Hepatocyte (in vitro differentiated cells): ENCODE data around the gene PRKAR1B. TPM values are rescaled to one million over a fixed set of nuclear protein-coding genes. Genes with fewer than 3 reads are reported as not detected.

Experiments
- DNase-seq: peaks from one replicate; pipeline ENCODE4 v3.0.0-alpha.2; 2016; ENCODE audit warnings: low spot score
- H2AFZ ChIP-seq: fragments of 200-600 bp; sonication (generic); 2 replicates; pipeline ENCODE4 v1.6.0; 2016; ENCODE audit warnings: antibody characterized with exemption, mild to moderate bottlenecking
- H3K27ac ChIP-seq: fragments of 200-600 bp; sonication (generic); 2 replicates; pipeline ENCODE4 v1.5.1; 2016; ENCODE audit warnings: mild to moderate bottlenecking
- H3K27me3 ChIP-seq: fragments of 200-600 bp; sonication (generic); 2 replicates; pipeline ENCODE4 v1.6.1; 2016
- H3K36me3 ChIP-seq: fragments of 200-600 bp; sonication (generic); replicated peaks from 2 replicates; pipeline ENCODE4 v1.5.1; 2016; ENCODE audit warnings: low read depth; ENCODE audit not compliant: insufficient read depth
- H3K4me1 ChIP-seq: fragments of 200-600 bp; sonication (generic); 2 replicates; pipeline ENCODE4 v1.5.1; 2016; ENCODE audit warnings: mild to moderate bottlenecking, moderate library complexity; ENCODE audit not compliant: insufficient read depth
- H3K4me2 ChIP-seq: fragments of 200-600 bp; sonication (generic); 2 replicates; pipeline ENCODE4 v1.6.0; 2016
- H3K4me3 ChIP-seq: fragments of 200-600 bp; sonication (generic); 2 replicates; pipeline ENCODE4 v1.5.1; 2016; ENCODE audit warnings: mild to moderate bottlenecking
- H3K79me2 ChIP-seq: fragments of 200-600 bp; sonication (generic); 2 replicates; pipeline ENCODE4 v1.6.0; 2017; ENCODE audit warnings: mild to moderate bottlenecking
- H3K9me2 ChIP-seq: fragments of 200-600 bp; sonication (generic); replicated peaks from 2 replicates; pipeline ENCODE4 v1.6.0; 2017; ENCODE audit warnings: mild to moderate bottlenecking; ENCODE audit not compliant: insufficient read depth
- H3K9me3 ChIP-seq: fragments of 200-600 bp; sonication (generic); 2 replicates; pipeline ENCODE4 v1.5.1; 2016; ENCODE audit warnings: low read depth, mild to moderate bottlenecking
- H4K20me1 ChIP-seq: fragments of 200-600 bp; sonication (generic); 2 replicates; pipeline ENCODE4 v1.6.0; 2016; ENCODE audit warnings: mild to moderate bottlenecking; ENCODE audit not compliant: insufficient read depth, poor library complexity, severe bottlenecking
- CTCF ChIP-seq: fragments of 200-600 bp; sonication (generic); IDR thresholded peaks from 2 replicates; pipeline ENCODE4 v1.5.1; 2016; ENCODE audit warnings: antibody characterized with exemption, mild to moderate bottlenecking; ENCODE audit not compliant: poor library complexity
- EZH2 ChIP-seq: fragments of 200-600 bp; sonication (generic); IDR thresholded peaks from 2 replicates; pipeline ENCODE4 v1.6.1; 2016; ENCODE audit warnings: antibody characterized with exemption, mild to moderate bottlenecking, borderline replicate concordance
- EZH2phosphoT487 ChIP-seq: fragments of 200-600 bp; sonication (generic); IDR thresholded peaks from one replicate; pipeline ENCODE4 v1.6.1; 2018; ENCODE audit warnings: antibody characterized with exemption, mild to moderate bottlenecking, low read depth, moderate library complexity; ENCODE audit not compliant: unreplicated experiment, severe bottlenecking
- WGBS: methylation state at CpG from one replicate; pipeline ENCODE4 v1.1.6; 2016; ENCODE audit warnings: low lambda C conversion rate; ENCODE audit errors: missing lambda C conversion rate; 5-methylcytosine and 5-hydroxymethylcytosine counted together
- polyA plus RNA-seq: library from polyadenylated mRNA; unstranded; fragments of >200 nt; fragmentation: Nextera tagmentation; extraction: Ambion mirVana; gene quantifications from 2 replicates; pipeline ENCODE4 v1.2.1, GENCODE V29; 2016
- total RNA-seq: library from RNA; depleted of rRNA; stranded (reverse); fragments of >200 nt; gene quantifications from 2 replicates; pipeline ENCODE4 v1.2.3, GENCODE V29; 2014

Gene PRKAR1B
- total and polyA plus RNA-seq, 2 experiments from 2014 or later, result 16.6 to 28.7 TPM

GRCh38 chr7:594212-594913 is 132.7 kb downstream of the PRKAR1B start:
- no peaks in the 10 kb centered on the region for H4K20me1 ChIP-seq
- H3K27me3 ChIP-seq, result no peaks in the 10 kb centered on the region
- H3K36me3 ChIP-seq, result no peaks in the 10 kb centered on the region
- H3K4me3 ChIP-seq, result no peak overlapping the region
- H3K4me2 ChIP-seq, result no peak overlapping the region
- no peaks in the 10 kb centered on the region for H3K9me2 ChIP-seq
- H3K9me3 ChIP-seq, result no peaks in the 10 kb centered on the region
- no peak overlapping the region for H3K27ac ChIP-seq
- H3K4me1 ChIP-seq, result no peaks in the 10 kb centered on the region
- TF ChIP-seq EZH2phosphoT487 (no peak), EZH2 (no peak), CTCF (no peak)
- no peaks in the 10 kb centered on the region for H3K79me2 ChIP-seq
- WGBS, result 94% methylated on average over 10 of the region's 16 CpGs
- no peak overlapping the region for H2AFZ ChIP-seq
- no peak for DNase-seq

- no peak overlapping the region for H3K27ac ChIP-seq
- no peaks in the 10 kb centered on the region for H3K79me2 ChIP-seq
- H3K4me2 ChIP-seq, result no peak overlapping the region
- DNase-seq, result no peak
- 94% methylated on average over 34 of the region's 34 CpGs for WGBS
- no peaks in the 10 kb centered on the region for H3K9me3 ChIP-seq
- H3K36me3 ChIP-seq, result no peaks in the 10 kb centered on the region
- H3K4me1 ChIP-seq, result no peaks in the 10 kb centered on the region
- H3K4me3 ChIP-seq, result no peak overlapping the region
- TF ChIP-seq EZH2phosphoT487 (no peak), CTCF (no peak), EZH2 (no peak)
- H4K20me1 ChIP-seq, result no peaks in the 10 kb centered on the region
- no peaks in the 10 kb centered on the region for H3K9me2 ChIP-seq
- no peaks in the 10 kb centered on the region for H3K27me3 ChIP-seq
- H2AFZ ChIP-seq, result no peak overlapping the region
Measured at GRCh38 chr7:593324-594115, 133.6 kb downstream of the PRKAR1B start.

- Histone ChIP-seq H3K36me3 (no peaks in the 10 kb centered on the region), H3K9me2 (no peaks in the 10 kb centered on the region), H3K27ac (no peak overlapping the region), H3K4me2 (no peak overlapping the region), H2AFZ (no peak overlapping the region), H3K79me2 (no peaks in the 10 kb centered on the region), H3K4me1 (peaks cover 5% of the 10 kb centered on the region), H3K27me3 (no peaks in the 10 kb centered on the region), H4K20me1 (no peaks in the 10 kb centered on the region), H3K4me3 (no peak overlapping the region), H3K9me3 (no peaks in the 10 kb centered on the region)
- TF ChIP-seq EZH2phosphoT487 (no peak), CTCF (no peak), EZH2 (no peak)
- WGBS, result 97% methylated on average over 40 of the region's 42 CpGs
- DNase-seq, result no peak
Measured at GRCh38 chr7:591856-592628, 135.0 kb downstream of the PRKAR1B start.
